Endodermal cell (in vitro differentiated cells): ENCODE data around the gene CYP4F8. TPM values are rescaled to one million over a fixed set of nuclear protein-coding genes. Genes with fewer than 3 reads are reported as not detected.

ENCODE experiments used
- DNase-seq: peaks from one replicate; pipeline ENCODE4 v3.0.0-alpha.2; 2017
- H3K27ac ChIP-seq: 2 replicates; pipeline ENCODE4 v1.5.1; 2013; ENCODE audit warnings: mild to moderate bottlenecking, low read depth, low read length, moderate library complexity
- H3K27me3 ChIP-seq: 2 replicates; pipeline ENCODE4 v1.6.1; 2013; ENCODE audit warnings: mild to moderate bottlenecking, low read length, moderate library complexity; ENCODE audit not compliant: insufficient read depth, control insufficient read depth, poor library complexity, severe bottlenecking
- H3K36me3 ChIP-seq: 2 replicates; pipeline ENCODE4 v1.7.0; 2013; ENCODE audit warnings: mild to moderate bottlenecking, low read length, moderate library complexity; ENCODE audit not compliant: control insufficient read depth, insufficient read depth
- H3K4me1 ChIP-seq: one replicate; pipeline ENCODE4 v1.7.0; 2013; ENCODE audit warnings: low read length; ENCODE audit not compliant: control insufficient read depth, insufficient read depth
- H3K4me3 ChIP-seq: 2 replicates; pipeline ENCODE4 v1.5.1; 2013; ENCODE audit warnings: mild to moderate bottlenecking, low read length, moderate library complexity
- H3K9ac ChIP-seq: 2 replicates; pipeline ENCODE4 v1.6.1; 2013; ENCODE audit warnings: mild to moderate bottlenecking, low read length, moderate library complexity; ENCODE audit not compliant: poor library complexity, severe bottlenecking; ENCODE audit errors: extremely low read depth
- H3K9me3 ChIP-seq: 2 replicates; pipeline ENCODE4 v1.6.1; 2013; ENCODE audit warnings: mild to moderate bottlenecking, low read length, moderate library complexity; ENCODE audit not compliant: control insufficient read depth
- H3K27ac Mint-ChIP-seq: 2 replicates; pipeline ENCODE4 v1.8.0; 2020; ENCODE audit warnings: mixed read lengths
- H3K27me3 Mint-ChIP-seq: 2 replicates; pipeline ENCODE4 v1.8.0; 2021; ENCODE audit warnings: mild to moderate bottlenecking, mixed read lengths; ENCODE audit not compliant: insufficient read depth
- H3K36me3 Mint-ChIP-seq: 2 replicates; pipeline ENCODE4 v1.8.0; 2020; ENCODE audit warnings: low read depth, mixed read lengths
- H3K4me1 Mint-ChIP-seq: 2 replicates; pipeline ENCODE4 v1.8.0; 2020; ENCODE audit warnings: mixed read lengths
- H3K4me3 Mint-ChIP-seq: 2 replicates; pipeline ENCODE4 v1.8.0; 2020; ENCODE audit warnings: mild to moderate bottlenecking, moderate library complexity, mixed read lengths
- H3K9me3 Mint-ChIP-seq: 2 replicates; pipeline ENCODE4 v1.8.0; 2020; ENCODE audit warnings: mild to moderate bottlenecking, mixed read lengths
- WGBS, 2 experiments: methylation state at CpG; one replicate each; pipeline versions ENCODE4 v1.1.5 to v1.1.7; 2013; ENCODE audit warnings: missing lambda C conversion rate in 2 of 2, mixed read lengths in 1 of 2; ENCODE audit not compliant: insufficient coverage in 1 of 2, insufficient read length in 1 of 2; 5-methylcytosine and 5-hydroxymethylcytosine counted together
- total RNA-seq, 2 donors: library from RNA; stranded (reverse); fragmentation: NEBNext Ultra II Directional in 1 of 2; extraction: Animal tissue kit (Norgen Biotek cat#: 25700) in 1 of 2; gene quantifications; 2 replicates in 1 of 2; 3 replicates in 1 of 2; pipeline ENCODE4 v1.2.1, GENCODE V29; 2021
- TF ChIP-seq, protein P1 (sequence below): fragments of 200-600 bp; sonication (generic); conservative IDR thresholded peaks from 2 replicates; pipeline ENCODE4 v1.5.0; 2021; ENCODE audit warnings: antibody characterized with exemption, mild to moderate bottlenecking

Gene CYP4F8
- total RNA-seq, 2 donors from 2014 or later = not detected

DNA sequence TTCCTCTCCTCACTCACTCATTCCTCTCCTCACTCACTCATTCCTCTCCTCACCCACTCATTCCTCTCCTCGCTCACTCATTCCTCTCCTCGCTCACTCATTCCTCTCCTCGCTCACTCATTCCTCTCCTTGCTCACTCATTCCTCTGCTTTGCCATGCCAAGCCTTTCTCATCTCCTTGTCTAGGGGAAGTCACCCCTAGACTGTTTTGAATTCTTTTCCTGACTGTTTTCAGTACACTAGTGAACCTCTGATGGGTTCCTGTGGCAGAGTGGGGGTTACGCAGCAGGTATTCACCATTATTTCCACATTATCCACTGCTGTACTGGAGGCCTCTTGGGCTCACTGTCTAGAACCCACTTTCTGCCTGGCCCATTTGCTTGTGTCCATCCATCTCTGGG lies 1.2 kb downstream of the CYP4F8 start:
- Mint-ChIP-seq H3K9me3 (peaks cover 99% of the 10 kb centered on the region), H3K4me1 (no peaks in the 10 kb centered on the region), H3K36me3 (peaks cover 2% of the 10 kb centered on the region), H3K4me3 (no peak overlapping the region), H3K27me3 (no peaks in the 10 kb centered on the region), H3K27ac (no peak overlapping the region)
- no peak for DNase-seq
- Histone ChIP-seq H3K9ac (no peak overlapping the region), H3K9me3 (peaks cover 78% of the 10 kb centered on the region), H3K4me3 (no peak overlapping the region), H3K4me1 (no peaks in the 10 kb centered on the region), H3K27me3 (no peaks in the 10 kb centered on the region), H3K27ac (no peak overlapping the region), H3K36me3 (no peaks in the 10 kb centered on the region)
- WGBS, 2 experiments = 68 to 80% methylated on average over 3 to 4 of the region's 4 CpGs
- TF ChIP-seq, protein P1, sequence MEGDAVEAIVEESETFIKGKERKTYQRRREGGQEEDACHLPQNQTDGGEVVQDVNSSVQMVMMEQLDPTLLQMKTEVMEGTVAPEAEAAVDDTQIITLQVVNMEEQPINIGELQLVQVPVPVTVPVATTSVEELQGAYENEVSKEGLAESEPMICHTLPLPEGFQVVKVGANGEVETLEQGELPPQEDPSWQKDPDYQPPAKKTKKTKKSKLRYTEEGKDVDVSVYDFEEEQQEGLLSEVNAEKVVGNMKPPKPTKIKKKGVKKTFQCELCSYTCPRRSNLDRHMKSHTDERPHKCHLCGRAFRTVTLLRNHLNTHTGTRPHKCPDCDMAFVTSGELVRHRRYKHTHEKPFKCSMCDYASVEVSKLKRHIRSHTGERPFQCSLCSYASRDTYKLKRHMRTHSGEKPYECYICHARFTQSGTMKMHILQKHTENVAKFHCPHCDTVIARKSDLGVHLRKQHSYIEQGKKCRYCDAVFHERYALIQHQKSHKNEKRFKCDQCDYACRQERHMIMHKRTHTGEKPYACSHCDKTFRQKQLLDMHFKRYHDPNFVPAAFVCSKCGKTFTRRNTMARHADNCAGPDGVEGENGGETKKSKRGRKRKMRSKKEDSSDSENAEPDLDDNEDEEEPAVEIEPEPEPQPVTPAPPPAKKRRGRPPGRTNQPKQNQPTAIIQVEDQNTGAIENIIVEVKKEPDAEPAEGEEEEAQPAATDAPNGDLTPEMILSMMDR = no peak

DNA sequence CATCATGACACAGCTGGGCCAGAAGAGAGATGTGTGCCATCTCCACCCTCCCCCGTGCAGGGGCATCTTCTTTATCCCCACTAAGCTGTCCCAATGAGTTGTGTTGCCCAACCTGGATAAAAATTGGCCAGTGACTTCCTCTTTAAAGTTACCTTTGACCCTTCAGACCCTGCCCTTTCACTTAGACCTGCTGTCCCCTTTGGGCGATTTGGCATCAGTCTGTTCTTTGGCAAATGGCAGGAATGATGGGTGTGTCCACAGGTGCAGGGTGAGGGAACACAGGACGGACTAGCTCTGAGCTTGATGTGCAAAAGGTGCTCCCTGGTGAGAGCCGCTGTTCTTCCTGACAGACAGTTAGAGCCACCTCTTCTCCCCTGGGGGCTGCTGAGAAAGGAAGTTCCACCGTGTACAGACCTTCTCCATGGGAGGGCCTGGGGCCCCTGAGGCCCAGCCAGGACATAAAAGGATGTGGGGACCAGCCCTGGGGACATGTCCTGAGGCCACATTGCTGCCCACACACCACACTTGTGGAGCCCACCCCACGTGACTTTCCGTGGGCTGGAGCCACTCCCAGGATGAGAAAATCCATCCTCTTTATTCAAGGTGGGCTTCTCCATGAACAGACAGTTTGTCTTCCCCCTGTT lies 1.7 kb downstream of the CYP4F8 start:
- H3K9me3 Mint-ChIP-seq = peaks cover 99% of the 10 kb centered on the region
- H3K27ac ChIP-seq = no peak overlapping the region
- peaks cover 2% of the 10 kb centered on the region for H3K36me3 Mint-ChIP-seq
- peaks cover 84% of the 10 kb centered on the region for H3K9me3 ChIP-seq
- no peaks in the 10 kb centered on the region for H3K27me3 Mint-ChIP-seq
- H3K4me3 Mint-ChIP-seq = no peak overlapping the region
- H3K9ac ChIP-seq = no peak overlapping the region
- WGBS, 2 experiments = 56 to 83% methylated on average over 3 to 7 of the region's 7 CpGs
- no peaks in the 10 kb centered on the region for H3K4me1 ChIP-seq
- no peaks in the 10 kb centered on the region for H3K27me3 ChIP-seq
- H3K27ac Mint-ChIP-seq = no peak overlapping the region
- no peak overlapping the region for H3K4me3 ChIP-seq
- TF ChIP-seq, protein P1 = no peak
- no peak for DNase-seq
- H3K36me3 ChIP-seq = no peaks in the 10 kb centered on the region
- no peaks in the 10 kb centered on the region for H3K4me1 Mint-ChIP-seq

DNA sequence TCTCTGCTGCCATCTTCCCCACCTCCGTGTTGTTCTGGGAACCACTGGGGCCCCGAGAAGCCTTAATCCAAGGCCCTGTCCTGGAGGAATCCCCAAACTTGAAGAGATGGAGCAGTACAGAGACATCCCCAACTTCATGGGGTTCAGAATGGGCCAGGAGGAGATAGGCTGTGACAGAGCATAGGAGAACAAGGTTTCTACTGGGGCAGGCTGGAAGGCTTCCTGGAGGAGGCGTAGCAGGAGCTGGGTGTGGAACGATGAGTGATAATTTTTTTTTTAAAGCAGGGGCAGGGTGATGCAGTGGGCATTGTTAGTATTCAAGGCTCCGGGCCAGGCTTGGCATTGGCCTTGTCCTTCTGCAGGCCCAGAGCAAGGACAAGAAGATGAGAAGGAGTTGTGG lies 3.3 kb downstream of the CYP4F8 start:
- H3K4me3 Mint-ChIP-seq = no peak overlapping the region

More for the DNA sequence above, 3.3 kb downstream of the CYP4F8 start:
- H3K36me3 ChIP-seq = no peaks in the 10 kb centered on the region
- no peak overlapping the region for H3K27ac Mint-ChIP-seq
- 68 to 87% methylated on average over 3 to 5 of the region's 5 CpGs for WGBS, 2 experiments
- DNase-seq = no peak
- no peak overlapping the region for H3K9ac ChIP-seq
- H3K4me1 ChIP-seq = no peaks in the 10 kb centered on the region
- H3K27me3 ChIP-seq = no peaks in the 10 kb centered on the region
- H3K9me3 Mint-ChIP-seq = peaks cover 99% of the 10 kb centered on the region
- no peak overlapping the region for H3K27ac ChIP-seq
- H3K4me3 ChIP-seq = no peak overlapping the region
- H3K27me3 Mint-ChIP-seq = no peaks in the 10 kb centered on the region
- TF ChIP-seq, protein P1 = no peak
- H3K36me3 Mint-ChIP-seq = peaks cover 2% of the 10 kb centered on the region
- no peaks in the 10 kb centered on the region for H3K4me1 Mint-ChIP-seq
- H3K9me3 ChIP-seq = peaks cover 76% of the 10 kb centered on the region
